Neural crest cell (in vitro differentiated cells): ENCODE measurements around the gene AATK. TPM values are rescaled to one million over a fixed set of nuclear protein-coding genes. Genes with fewer than 3 reads are reported as not detected.

Source experiments
- DNase-seq: peaks from one replicate; pipeline ENCODE4 v3.0.0; 2021; ENCODE audit warnings: low read depth, mixed read lengths, low spot score
- H3K27ac Mint-ChIP-seq: one replicate; pipeline ENCODE4 v1.8.0; 2021; ENCODE audit warnings: mild to moderate bottlenecking, mixed read lengths; ENCODE audit not compliant: unreplicated experiment
- H3K27me3 Mint-ChIP-seq: 2 replicates; pipeline ENCODE4 v1.8.0; 2021; ENCODE audit warnings: low read depth, mild to moderate bottlenecking, mixed read lengths
- H3K36me3 Mint-ChIP-seq: 2 replicates; pipeline ENCODE4 v1.8.0; 2021; ENCODE audit warnings: low read depth, mild to moderate bottlenecking, mixed read lengths
- H3K4me1 Mint-ChIP-seq: 2 replicates; pipeline ENCODE4 v1.8.0; 2021; ENCODE audit warnings: mixed read lengths
- H3K4me3 Mint-ChIP-seq: one replicate; pipeline ENCODE4 v1.8.0; 2021; ENCODE audit warnings: mild to moderate bottlenecking, mixed read lengths
- H3K9me3 Mint-ChIP-seq: 2 replicates; pipeline ENCODE4 v1.8.0; 2021; ENCODE audit warnings: mixed read lengths
- CTCF ChIP-seq: fragments of 200-600 bp; sonication (generic); conservative IDR thresholded peaks from 2 replicates; pipeline ENCODE4 v1.5.0; 2021; ENCODE audit warnings: antibody characterized with exemption, mild to moderate bottlenecking
- total RNA-seq: library from RNA; stranded (reverse); gene quantifications from 2 replicates; pipeline ENCODE4 v1.2.1, GENCODE V29; 2021

AATK gene
- total RNA-seq, 1 donor from 2014 or later, result 6.0 TPM

GRCh38 chr17:81161536-81161935 lies 4.5 kb downstream of the AATK start:
- TF ChIP-seq CTCF, result no peak
- Mint-ChIP-seq H3K27ac (peak overlapping the region; percentile 75), H3K4me1 (no peaks in the 10 kb centered on the region), H3K36me3 (no peaks in the 10 kb centered on the region), H3K9me3 (no peaks in the 10 kb centered on the region), H3K4me3 (no peak overlapping the region), H3K27me3 (no peaks in the 10 kb centered on the region)
- no peak for DNase-seq

- no peaks in the 10 kb centered on the region for H3K4me1 Mint-ChIP-seq
- H3K4me3 Mint-ChIP-seq, result no peak overlapping the region
- no peak for TF ChIP-seq CTCF
- DNase-seq, result no peak
- H3K9me3 Mint-ChIP-seq, result no peaks in the 10 kb centered on the region
- H3K36me3 Mint-ChIP-seq, result no peaks in the 10 kb centered on the region
- H3K27ac Mint-ChIP-seq, result peak overlapping the region; percentile 75
- no peaks in the 10 kb centered on the region for H3K27me3 Mint-ChIP-seq
Observed at GRCh38 chr17:81160747-81161453, 5.1 kb downstream of the AATK start.

DNA sequence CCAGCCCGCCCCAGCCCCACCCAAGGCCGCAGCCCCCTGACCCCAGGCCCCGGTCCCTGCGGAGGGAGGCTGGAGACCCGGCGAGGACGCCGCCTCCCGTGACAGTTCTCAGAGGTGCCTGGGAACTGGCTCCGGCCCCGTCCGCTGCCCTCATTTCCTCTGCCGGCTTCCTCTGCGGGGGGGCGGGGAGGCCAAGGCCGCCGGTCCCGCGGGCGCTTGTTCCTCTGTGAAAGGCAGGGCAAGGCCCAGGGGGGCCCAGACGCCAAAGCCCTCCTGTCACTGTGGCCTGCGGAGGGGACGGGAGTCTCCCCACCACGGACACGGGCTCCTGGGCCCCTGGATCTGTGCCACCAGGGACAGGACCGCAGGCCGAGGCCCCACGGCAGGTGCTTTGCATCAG lies 5.7 kb downstream of the AATK start:
- no peaks in the 10 kb centered on the region for H3K9me3 Mint-ChIP-seq
- H3K36me3 Mint-ChIP-seq, result no peaks in the 10 kb centered on the region
- no peak overlapping the region for H3K4me3 Mint-ChIP-seq
- no peak for DNase-seq
- H3K27ac Mint-ChIP-seq, result no peak overlapping the region
- no peak for TF ChIP-seq CTCF
- no peaks in the 10 kb centered on the region for H3K27me3 Mint-ChIP-seq
- no peaks in the 10 kb centered on the region for H3K4me1 Mint-ChIP-seq

- Mint-ChIP-seq H3K4me3 (no peak overlapping the region), H3K4me1 (no peaks in the 10 kb centered on the region), H3K27ac (no peak overlapping the region), H3K36me3 (no peaks in the 10 kb centered on the region), H3K27me3 (no peaks in the 10 kb centered on the region), H3K9me3 (no peaks in the 10 kb centered on the region)
- no peak for DNase-seq
- TF ChIP-seq CTCF, result no peak
Observed at GRCh38 chr17:81159611-81160265, 6.3 kb downstream of the AATK start.

DNA sequence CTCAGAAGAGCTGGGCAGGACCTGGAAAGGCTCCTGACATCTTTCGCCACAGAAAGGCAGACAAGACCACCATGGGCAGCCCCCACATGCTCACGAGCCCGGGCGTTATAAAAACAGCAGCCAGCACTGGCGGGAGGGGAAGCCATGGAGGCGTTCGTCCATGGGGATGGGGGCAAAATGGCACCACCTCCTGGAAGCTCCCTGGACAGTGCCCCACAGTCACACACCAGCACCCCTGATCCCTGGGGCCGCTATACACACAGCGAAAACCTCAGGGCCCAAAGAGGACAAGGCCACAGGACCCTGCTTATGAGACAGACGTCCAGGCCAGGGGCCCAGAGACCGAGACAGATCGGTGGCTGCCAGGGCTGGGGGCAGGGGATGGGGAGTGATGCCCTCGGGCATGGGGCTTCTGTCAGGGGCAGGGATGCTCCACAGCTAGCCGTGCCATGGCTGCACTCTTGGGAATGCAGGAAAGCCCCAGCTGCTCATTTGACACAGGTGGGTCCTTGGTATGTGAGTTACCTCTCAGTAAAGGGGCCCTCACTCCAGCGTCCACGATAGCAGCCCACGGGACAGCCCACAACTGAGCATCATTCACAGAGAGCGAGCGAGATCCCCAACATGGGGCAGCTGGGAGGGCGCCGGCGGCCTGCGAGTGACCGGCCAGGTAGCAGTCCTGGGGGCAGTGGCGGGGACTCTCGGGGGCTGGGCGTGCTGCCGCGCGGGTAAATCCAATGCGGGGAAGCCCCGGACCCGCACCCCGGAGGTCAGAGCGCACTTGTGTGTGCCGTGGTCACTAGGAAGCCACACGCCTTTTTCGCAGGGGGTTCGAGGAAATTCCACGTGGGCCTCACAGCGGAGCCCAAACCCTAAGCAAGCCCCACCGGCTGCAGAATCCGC lies 7.1 kb downstream of the AATK start:
- H3K27me3 Mint-ChIP-seq, result no peaks in the 10 kb centered on the region
- DNase-seq, result no peak
- no peak overlapping the region for H3K27ac Mint-ChIP-seq
- no peaks in the 10 kb centered on the region for H3K9me3 Mint-ChIP-seq
- no peak overlapping the region for H3K4me3 Mint-ChIP-seq
- H3K4me1 Mint-ChIP-seq, result no peaks in the 10 kb centered on the region
- no peak for TF ChIP-seq CTCF
- H3K36me3 Mint-ChIP-seq, result no peaks in the 10 kb centered on the region
